ENCODE data around the gene ERMARD.

- TF ChIP-seq CTCF (IDR thresholded peaks at IDR 0.05) (peak; percentile 97 to 99 (median 98)), POLR2A (IDR thresholded peaks at IDR 0.05) (peak; percentile 32)
These were observed 38.8 kb downstream of the ERMARD start for GRCh38 chr6:169789944-169790927.

Measured in right lobe of liver (tissue), 4 donors.